ENCODE measurements around the gene KRTAP12-1. TPM values are rescaled to one million over a fixed set of nuclear protein-coding genes. Genes with fewer than 3 reads are reported as not detected.
"Not testable (repeated sequence)": the region's sequence is repeated elsewhere in the genome, so short reads cannot be mapped to it uniquely, and the experiment has no call there.

KRTAP12-1 gene
- polyA plus RNA-seq, 3 donors: not detected

DNA sequence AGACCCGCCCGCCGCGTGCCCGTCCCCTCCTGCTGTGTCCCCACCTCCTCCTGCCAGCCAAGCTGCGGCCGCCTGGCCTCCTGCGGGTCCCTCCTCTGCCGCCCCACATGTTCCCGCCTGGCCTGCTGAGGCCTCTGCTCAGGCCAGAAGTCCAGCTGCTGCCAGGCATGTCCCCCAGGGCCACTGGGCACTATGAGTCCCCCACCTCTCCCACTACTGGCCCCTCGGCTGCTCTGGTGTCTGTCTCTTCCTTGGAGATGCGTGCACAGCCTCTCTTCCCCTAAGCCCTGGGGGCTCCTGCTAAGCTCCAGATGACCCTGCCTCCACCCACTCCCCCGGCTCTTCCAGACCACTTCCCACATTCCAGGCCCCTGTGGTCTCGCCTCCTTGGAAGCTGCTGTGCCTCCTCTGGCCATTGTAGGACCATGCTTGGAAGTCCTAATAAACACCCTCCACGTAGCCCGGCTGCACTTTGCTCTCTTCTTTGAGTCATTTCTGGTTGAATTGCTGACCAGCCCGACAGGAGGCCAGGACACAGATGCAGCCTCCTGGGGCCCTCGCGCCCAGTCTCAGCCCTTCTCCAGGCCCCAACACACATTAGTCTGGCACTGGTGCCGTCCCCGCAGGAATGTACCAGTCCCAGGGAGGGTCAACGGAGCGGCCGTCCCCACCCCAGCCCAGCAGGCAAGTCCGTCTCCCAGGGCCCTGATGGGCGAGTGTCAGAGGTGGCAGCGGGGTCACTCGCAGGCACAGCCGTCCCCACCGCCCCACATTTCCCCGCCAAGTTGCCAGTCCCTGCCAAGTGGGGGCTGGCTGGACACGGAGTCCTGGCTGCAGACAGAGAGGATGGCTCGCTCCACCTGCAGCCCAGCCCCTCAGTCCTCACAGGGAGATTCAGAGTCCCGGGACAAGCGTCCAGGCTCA, 16.1 kb upstream of the KRTAP12-1 start:
- Mint-ChIP-seq H3K36me3 (no peaks in the 10 kb centered on the region), H3K4me1 (no peaks in the 10 kb centered on the region), H3K27me3 (ENCODE audit: low read depth in 3 of 3) (peaks cover 54 to 86% (median 59%) of the 10 kb centered on the region in 3 donors), H3K4me3 (peak overlapping the region in 1 of 2 donors; percentile 74), H3K27ac (no peak overlapping the region), H3K9me3 (peaks cover 3 to 9% (median 6%) of the 10 kb centered on the region in 7 donors)
- Histone ChIP-seq H3K27me3 (ENCODE audit: control insufficient read depth in 2 of 2, insufficient read depth in 2 of 2, low read length in 2 of 2) (peaks cover 0 to 44% of the 10 kb centered on the region in 2 donors), H3K4me1 (ENCODE audit: control insufficient read depth in 1 of 2, insufficient read depth in 2 of 2, low read length in 2 of 2) (no peaks in the 10 kb centered on the region), H2AFZ (ENCODE audit: insufficient read depth, low read depth, low read length, poor library complexity, severe bottlenecking) (no peak overlapping the region), H3K9ac (ENCODE audit: insufficient read depth, low read length, poor library complexity, severe bottlenecking) (no peak overlapping the region), H3K4me2 (replicated peaks; ENCODE audit: extremely low read depth, low read length, poor library complexity, severe bottlenecking) (no peak overlapping the region), H3K9me3 (replicated peaks in 1 of 2; ENCODE audit: control insufficient read depth in 1 of 2, insufficient read depth in 1 of 2, low read length in 2 of 2) (peaks cover 0 to 6% of the 10 kb centered on the region in 2 donors), H4K20me1 (ENCODE audit: insufficient read depth, low read length) (no peaks in the 10 kb centered on the region), H3K36me3 (replicated peaks in 1 of 2; ENCODE audit: control insufficient read depth in 1 of 2, insufficient read depth in 2 of 2, low read length in 2 of 2) (no peaks in the 10 kb centered on the region), H3K27ac (ENCODE audit: low read depth in 1 of 2, low read length in 2 of 2) (no peak overlapping the region), H3K79me2 (ENCODE audit: insufficient read depth, low read length) (no peaks in the 10 kb centered on the region), H3K4me3 (replicated peaks in 1 of 3; ENCODE audit: low read depth in 2 of 3, low read length in 3 of 3) (no peak overlapping the region)
- intact Hi-C loops (cut with micrococcal nuclease): no loop called here
- no peak for DNase-seq
- TF ChIP-seq, protein P1, sequence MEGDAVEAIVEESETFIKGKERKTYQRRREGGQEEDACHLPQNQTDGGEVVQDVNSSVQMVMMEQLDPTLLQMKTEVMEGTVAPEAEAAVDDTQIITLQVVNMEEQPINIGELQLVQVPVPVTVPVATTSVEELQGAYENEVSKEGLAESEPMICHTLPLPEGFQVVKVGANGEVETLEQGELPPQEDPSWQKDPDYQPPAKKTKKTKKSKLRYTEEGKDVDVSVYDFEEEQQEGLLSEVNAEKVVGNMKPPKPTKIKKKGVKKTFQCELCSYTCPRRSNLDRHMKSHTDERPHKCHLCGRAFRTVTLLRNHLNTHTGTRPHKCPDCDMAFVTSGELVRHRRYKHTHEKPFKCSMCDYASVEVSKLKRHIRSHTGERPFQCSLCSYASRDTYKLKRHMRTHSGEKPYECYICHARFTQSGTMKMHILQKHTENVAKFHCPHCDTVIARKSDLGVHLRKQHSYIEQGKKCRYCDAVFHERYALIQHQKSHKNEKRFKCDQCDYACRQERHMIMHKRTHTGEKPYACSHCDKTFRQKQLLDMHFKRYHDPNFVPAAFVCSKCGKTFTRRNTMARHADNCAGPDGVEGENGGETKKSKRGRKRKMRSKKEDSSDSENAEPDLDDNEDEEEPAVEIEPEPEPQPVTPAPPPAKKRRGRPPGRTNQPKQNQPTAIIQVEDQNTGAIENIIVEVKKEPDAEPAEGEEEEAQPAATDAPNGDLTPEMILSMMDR (IDR thresholded peaks at IDR 0.05): no peak
- 38% methylated on average over 29 of the region's 35 CpGs for WGBS (ENCODE audit: insufficient coverage)

DNA sequence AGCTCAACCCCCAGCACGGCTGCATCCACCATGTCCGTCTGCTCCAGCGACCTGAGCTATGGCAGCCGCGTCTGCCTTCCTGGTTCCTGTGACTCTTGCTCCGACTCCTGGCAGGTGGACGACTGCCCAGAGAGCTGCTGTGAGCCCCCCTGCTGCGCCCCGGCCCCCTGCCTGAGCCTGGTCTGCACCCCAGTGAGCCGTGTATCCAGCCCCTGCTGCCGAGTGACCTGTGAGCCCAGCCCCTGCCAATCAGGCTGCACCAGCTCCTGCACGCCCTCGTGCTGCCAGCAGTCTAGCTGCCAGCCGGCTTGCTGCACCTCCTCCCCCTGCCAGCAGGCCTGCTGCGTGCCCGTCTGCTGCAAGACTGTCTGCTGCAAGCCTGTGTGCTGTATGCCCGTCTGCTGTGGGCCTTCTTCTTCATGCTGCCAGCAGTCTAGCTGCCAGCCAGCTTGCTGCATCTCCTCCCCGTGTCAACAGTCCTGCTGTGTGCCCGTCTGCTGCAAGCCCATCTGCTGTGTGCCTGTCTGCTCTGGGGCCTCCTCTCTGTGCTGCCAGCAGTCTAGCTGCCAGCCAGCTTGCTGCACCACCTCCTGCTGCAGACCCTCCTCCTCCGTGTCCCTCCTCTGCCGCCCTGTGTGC, 15.3 kb upstream of the KRTAP12-1 start, which contains the start of gene KRTAP10-12:
Gene KRTAP10-12, plus strand, starts transcription at position 1 of the 639 bp plus-strand sequence. Its CDS starts 30 bp downstream, at position 31.
- intact Hi-C loops (cut with micrococcal nuclease); H3K79me2 ChIP-seq (ENCODE audit: insufficient read depth, low read length); H3K36me3 ChIP-seq (replicated peaks in 1 of 2; ENCODE audit: control insufficient read depth in 1 of 2, insufficient read depth in 2 of 2, low read length in 2 of 2); H3K9ac ChIP-seq (ENCODE audit: insufficient read depth, low read length, poor library complexity, severe bottlenecking); H3K4me3 ChIP-seq (replicated peaks in 1 of 3; ENCODE audit: low read depth in 2 of 3, low read length in 3 of 3); H4K20me1 ChIP-seq (ENCODE audit: insufficient read depth, low read length); H3K4me2 ChIP-seq (replicated peaks; ENCODE audit: extremely low read depth, low read length, poor library complexity, severe bottlenecking); H3K27ac ChIP-seq (ENCODE audit: low read depth in 1 of 2, low read length in 2 of 2); H3K36me3 Mint-ChIP-seq; H3K4me1 ChIP-seq (ENCODE audit: control insufficient read depth in 1 of 2, insufficient read depth in 2 of 2, low read length in 2 of 2); H2AFZ ChIP-seq (ENCODE audit: insufficient read depth, low read depth, low read length, poor library complexity, severe bottlenecking); H3K4me1 Mint-ChIP-seq; DNase-seq: not testable (repeated sequence)
- H3K9me3 ChIP-seq (replicated peaks in 1 of 2; ENCODE audit: control insufficient read depth in 1 of 2, insufficient read depth in 1 of 2, low read length in 2 of 2): peaks cover 0 to 14% of the 10 kb centered on the region in 2 donors
- Mint-ChIP-seq H3K27ac (peak within 1 kb of the TSS in 1 of 7 donors; percentile 2), H3K9me3 (peaks cover 6 to 17% (median 12%) of the 10 kb centered on the region in 7 donors), H3K4me3 (peak within 1 kb of the TSS in 1 of 2 donors; percentile 74), H3K27me3 (ENCODE audit: low read depth in 3 of 3) (peaks cover 47 to 80% (median 52%) of the 10 kb centered on the region in 3 donors)
- WGBS (ENCODE audit: insufficient coverage): 61% methylated on average over 9 of the region's 21 CpGs
- H3K27me3 ChIP-seq (ENCODE audit: control insufficient read depth in 2 of 2, insufficient read depth in 2 of 2, low read length in 2 of 2): peaks cover 0 to 42% of the 10 kb centered on the region in 2 donors

All from CD14-positive monocyte (primary cell).